ENCODE results near the gene ADAM19. TPM values are rescaled to one million over a fixed set of nuclear protein-coding genes. Genes with fewer than 3 reads are reported as not detected.

ADAM19 gene, protein sequence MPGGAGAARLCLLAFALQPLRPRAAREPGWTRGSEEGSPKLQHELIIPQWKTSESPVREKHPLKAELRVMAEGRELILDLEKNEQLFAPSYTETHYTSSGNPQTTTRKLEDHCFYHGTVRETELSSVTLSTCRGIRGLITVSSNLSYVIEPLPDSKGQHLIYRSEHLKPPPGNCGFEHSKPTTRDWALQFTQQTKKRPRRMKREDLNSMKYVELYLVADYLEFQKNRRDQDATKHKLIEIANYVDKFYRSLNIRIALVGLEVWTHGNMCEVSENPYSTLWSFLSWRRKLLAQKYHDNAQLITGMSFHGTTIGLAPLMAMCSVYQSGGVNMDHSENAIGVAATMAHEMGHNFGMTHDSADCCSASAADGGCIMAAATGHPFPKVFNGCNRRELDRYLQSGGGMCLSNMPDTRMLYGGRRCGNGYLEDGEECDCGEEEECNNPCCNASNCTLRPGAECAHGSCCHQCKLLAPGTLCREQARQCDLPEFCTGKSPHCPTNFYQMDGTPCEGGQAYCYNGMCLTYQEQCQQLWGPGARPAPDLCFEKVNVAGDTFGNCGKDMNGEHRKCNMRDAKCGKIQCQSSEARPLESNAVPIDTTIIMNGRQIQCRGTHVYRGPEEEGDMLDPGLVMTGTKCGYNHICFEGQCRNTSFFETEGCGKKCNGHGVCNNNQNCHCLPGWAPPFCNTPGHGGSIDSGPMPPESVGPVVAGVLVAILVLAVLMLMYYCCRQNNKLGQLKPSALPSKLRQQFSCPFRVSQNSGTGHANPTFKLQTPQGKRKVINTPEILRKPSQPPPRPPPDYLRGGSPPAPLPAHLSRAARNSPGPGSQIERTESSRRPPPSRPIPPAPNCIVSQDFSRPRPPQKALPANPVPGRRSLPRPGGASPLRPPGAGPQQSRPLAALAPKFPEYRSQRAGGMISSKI
- total RNA-seq: 10 to 100 TPM; 37.9 to 54.9 (median 49.2) TPM

DNA sequence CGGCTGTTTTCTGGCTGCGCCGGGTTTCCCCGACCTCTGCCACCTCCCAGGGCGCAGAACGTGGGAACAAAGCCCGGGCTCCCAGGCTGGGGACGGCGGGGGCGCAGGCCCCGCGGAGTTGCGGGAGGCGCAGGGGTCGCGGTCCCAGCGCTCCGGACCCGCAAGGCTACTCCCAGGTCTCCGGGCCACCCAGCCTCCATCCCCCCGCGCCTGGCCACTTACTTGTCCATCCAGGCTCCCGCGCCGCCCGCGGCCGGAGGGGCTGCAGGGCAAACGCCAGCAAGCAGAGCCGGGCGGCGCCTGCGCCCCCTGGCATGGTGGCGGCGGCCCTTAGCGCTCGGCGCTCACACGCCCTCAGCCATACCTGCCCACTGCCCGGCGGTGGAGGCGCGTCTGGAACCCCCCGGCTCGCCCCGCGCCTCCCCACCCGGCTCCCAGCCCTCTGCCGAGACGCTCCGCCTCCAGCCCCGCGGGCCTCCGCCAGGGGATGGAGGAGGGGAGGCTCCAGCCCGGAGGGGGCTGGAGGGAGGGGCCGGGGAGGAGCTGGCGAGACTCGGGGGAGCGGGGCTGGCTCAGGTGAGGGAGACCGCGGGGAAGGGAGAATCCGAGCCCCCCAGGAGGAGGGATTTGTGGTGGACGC, at the start of gene ADAM19:
TSS of gene ADAM19 (minus strand) at position 395 of the 640 bp plus-strand sequence. CDS start at position 316, 79 bp downstream.
- no peaks in the 10 kb centered on the region for H3K9me3 Mint-ChIP-seq
- ATAC-seq (peak; percentile 68 to 76), DNase-seq (peak; percentile 50)
- peak within 1 kb of the TSS; percentile 99 for H3K4me3 Mint-ChIP-seq
- H3K36me3 Mint-ChIP-seq (ENCODE audit: insufficient read depth): peaks cover 6% of the 10 kb centered on the region
- peaks cover 51% of the 10 kb centered on the region for H3K4me1 Mint-ChIP-seq (ENCODE audit: low read depth)
- H3K27me3 Mint-ChIP-seq (ENCODE audit: low read depth): peaks cover 8% of the 10 kb centered on the region

DNA sequence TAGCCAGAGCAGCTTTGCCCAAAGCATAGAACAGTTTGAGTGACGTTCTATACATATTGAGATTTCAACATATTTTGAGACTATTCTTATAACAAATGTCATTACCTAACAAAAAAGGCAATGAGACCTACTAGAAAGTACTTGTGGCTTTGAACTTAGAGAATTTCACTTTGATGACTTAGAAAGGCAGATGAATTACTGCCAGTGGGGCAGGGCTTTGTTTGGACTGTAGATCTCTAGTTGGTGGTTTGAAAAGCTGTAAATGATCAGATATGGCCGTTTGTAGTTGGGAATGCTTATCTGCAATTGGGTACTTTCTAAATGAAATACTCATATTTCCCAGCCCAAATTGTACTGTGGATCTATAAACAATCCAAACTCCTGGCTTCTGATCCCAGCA, 48.6 kb upstream of the ADAM19 start:
- ATAC-seq: no peak

DNA sequence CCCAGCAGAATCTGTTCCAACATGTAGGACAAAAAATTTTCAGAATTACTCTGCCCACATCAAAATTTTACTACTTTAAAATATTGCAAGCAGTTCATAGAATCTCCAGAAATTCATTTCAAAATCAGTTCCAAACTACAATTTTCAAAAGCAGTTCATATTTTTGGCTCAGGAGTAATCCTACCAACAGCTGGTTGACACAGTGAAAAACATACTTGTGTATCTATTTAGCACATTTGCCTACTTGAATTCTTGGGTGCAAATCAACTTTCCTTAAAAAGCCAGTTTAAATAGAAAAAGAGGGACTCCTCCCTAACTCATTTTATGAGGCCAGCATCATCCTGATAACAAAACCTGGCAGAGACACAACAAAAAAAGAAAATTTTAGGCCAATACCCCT, 45.2 kb upstream of the ADAM19 start:
- Mint-ChIP-seq H3K27me3 (ENCODE audit: low read depth) (no peaks in the 10 kb centered on the region), H3K9me3 (no peaks in the 10 kb centered on the region), H3K4me3 (no peak overlapping the region), H3K36me3 (ENCODE audit: insufficient read depth) (no peaks in the 10 kb centered on the region), H3K4me1 (ENCODE audit: low read depth) (no peaks in the 10 kb centered on the region)
- ATAC-seq (no peak), DNase-seq (no peak)

More for the DNA sequence above, 48.6 kb upstream of the ADAM19 start:
- H3K4me1 Mint-ChIP-seq (ENCODE audit: low read depth): no peaks in the 10 kb centered on the region
- no peaks in the 10 kb centered on the region for H3K27me3 Mint-ChIP-seq (ENCODE audit: low read depth)
- H3K36me3 Mint-ChIP-seq (ENCODE audit: insufficient read depth): no peaks in the 10 kb centered on the region
- H3K4me3 Mint-ChIP-seq: no peak overlapping the region
- H3K9me3 Mint-ChIP-seq: no peaks in the 10 kb centered on the region
- no peak for DNase-seq

DNA sequence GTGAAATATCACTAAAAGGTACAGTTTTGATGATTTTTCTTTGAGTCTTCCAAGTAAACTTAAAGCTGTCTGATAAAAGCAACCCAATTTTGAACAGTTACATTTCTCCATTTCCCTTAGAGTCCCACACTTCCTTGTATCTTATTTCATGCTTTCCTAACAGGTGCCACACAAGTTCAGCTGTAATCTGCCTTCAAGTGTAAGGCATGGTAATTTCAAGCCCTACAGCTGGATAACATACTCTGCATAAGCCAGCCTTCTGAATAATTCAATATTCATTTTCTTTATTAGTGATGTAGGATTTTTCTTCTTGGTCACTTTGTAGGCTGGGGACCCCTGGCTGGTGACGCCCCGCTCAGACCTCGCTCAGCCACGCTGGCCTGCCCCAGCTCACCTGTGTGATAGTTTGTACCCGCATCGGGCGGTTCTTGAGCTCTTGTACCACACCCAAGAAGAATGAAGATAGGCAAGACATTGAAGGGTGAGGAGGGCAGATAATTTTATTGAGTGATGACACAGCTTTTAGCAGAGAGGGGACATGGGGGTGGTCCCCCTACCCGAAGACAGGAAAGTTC, 42.7 kb upstream of the ADAM19 start:
- Mint-ChIP-seq H3K36me3 (ENCODE audit: insufficient read depth) (no peaks in the 10 kb centered on the region), H3K4me3 (no peak overlapping the region), H3K9me3 (no peaks in the 10 kb centered on the region), H3K27me3 (ENCODE audit: low read depth) (no peaks in the 10 kb centered on the region), H3K4me1 (ENCODE audit: low read depth) (peaks cover 12% of the 10 kb centered on the region)
- ATAC-seq: no peak
- DNase-seq: no peak

DNA sequence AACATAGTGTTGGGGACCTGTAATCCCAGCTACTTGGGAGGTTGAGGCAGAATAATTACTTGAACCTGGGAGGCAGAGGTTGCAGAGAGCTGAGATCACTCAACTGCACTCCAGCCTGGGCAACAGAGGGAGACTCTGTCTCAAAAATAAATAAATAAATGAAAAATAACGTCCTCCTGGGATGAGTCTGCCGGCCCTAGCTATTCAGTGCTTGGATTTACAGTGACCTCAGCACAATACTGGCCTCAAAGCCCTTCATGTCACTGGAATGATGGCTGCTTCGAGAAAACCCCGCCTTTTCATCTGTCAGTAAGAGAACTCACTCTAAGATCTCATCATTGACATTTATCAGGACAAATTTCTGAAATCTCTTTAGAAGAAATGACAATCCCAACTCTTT, 41.2 kb upstream of the ADAM19 start:
- no peaks in the 10 kb centered on the region for H3K27me3 Mint-ChIP-seq (ENCODE audit: low read depth)
- ATAC-seq (no peak), DNase-seq (no peak)
- no peaks in the 10 kb centered on the region for H3K9me3 Mint-ChIP-seq
- H3K4me1 Mint-ChIP-seq (ENCODE audit: low read depth): peaks cover 22% of the 10 kb centered on the region
- H3K4me3 Mint-ChIP-seq: no peak overlapping the region
- no peaks in the 10 kb centered on the region for H3K36me3 Mint-ChIP-seq (ENCODE audit: insufficient read depth)

DNA sequence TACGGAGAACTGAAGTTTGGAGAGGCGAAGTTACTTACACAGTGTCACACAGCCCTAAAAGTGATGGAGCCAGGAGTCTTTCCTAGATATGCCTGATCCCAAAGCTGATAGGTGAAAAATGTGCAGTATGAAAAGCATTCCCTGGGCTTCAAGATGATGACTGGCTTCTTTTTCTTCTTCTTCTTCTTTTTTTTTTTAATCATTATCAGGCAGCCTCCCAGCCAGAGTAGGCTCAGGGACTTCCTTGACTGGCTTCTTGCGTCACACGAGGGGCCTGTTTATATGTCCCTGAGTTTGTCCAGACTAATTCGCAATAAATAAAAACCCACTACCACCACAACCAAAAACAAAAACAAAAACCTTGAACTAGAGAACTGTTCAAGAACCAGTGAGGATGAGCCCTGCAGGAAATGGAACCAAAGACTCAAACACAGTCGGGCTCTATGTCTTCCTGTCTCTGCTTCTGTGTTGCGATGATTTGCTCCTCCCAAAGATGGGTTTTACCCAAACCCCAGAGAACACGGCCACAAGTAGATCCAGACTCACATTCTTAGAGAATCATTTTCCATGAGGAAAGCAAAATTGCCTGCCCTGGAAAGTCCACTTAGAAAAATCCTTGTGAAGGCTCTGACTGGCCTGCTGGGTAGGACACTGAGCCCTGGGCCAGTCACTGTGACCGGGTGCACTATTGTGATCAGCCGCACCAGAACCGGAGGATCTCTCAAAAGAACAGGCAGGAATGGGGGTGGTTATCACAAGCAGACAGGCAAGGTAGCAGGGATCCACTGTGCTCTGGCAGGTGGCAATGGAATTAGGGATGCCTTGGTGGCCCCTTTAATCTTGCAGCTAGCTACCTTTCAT, 38.0 kb upstream of the ADAM19 start:
- Mint-ChIP-seq H3K27me3 (ENCODE audit: low read depth) (no peaks in the 10 kb centered on the region), H3K4me1 (ENCODE audit: low read depth) (peaks cover 42% of the 10 kb centered on the region), H3K9me3 (no peaks in the 10 kb centered on the region), H3K36me3 (ENCODE audit: insufficient read depth) (no peaks in the 10 kb centered on the region), H3K4me3 (peak overlapping the region; percentile 12)
- DNase-seq (no peak), ATAC-seq (peak; percentile 43 to 53)

DNA sequence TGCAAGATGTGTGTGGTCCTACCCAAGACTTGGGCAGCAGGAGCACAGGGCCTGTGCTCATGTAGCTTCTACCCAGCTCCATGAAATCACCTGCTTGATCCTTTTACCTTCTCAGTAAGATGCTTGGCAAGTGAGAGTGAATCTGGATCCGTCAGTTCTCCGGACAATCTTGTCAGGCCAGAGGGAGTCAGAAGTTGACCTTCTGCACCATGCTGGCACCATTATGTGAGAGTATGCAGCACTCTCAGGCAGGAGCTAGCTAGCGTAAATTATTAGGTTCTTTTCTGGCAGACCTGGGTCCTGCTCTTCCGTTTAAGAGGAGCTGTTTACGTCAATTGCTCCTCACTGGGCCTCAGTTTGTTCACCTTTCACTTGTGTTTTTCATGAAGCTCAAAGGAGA, 37.0 kb upstream of the ADAM19 start:
- Mint-ChIP-seq H3K27me3 (ENCODE audit: low read depth) (no peaks in the 10 kb centered on the region), H3K9me3 (no peaks in the 10 kb centered on the region), H3K4me3 (no peak overlapping the region), H3K4me1 (ENCODE audit: low read depth) (peaks cover 51% of the 10 kb centered on the region), H3K36me3 (ENCODE audit: insufficient read depth) (no peaks in the 10 kb centered on the region)
- ATAC-seq: no peak
- DNase-seq: no peak

DNA sequence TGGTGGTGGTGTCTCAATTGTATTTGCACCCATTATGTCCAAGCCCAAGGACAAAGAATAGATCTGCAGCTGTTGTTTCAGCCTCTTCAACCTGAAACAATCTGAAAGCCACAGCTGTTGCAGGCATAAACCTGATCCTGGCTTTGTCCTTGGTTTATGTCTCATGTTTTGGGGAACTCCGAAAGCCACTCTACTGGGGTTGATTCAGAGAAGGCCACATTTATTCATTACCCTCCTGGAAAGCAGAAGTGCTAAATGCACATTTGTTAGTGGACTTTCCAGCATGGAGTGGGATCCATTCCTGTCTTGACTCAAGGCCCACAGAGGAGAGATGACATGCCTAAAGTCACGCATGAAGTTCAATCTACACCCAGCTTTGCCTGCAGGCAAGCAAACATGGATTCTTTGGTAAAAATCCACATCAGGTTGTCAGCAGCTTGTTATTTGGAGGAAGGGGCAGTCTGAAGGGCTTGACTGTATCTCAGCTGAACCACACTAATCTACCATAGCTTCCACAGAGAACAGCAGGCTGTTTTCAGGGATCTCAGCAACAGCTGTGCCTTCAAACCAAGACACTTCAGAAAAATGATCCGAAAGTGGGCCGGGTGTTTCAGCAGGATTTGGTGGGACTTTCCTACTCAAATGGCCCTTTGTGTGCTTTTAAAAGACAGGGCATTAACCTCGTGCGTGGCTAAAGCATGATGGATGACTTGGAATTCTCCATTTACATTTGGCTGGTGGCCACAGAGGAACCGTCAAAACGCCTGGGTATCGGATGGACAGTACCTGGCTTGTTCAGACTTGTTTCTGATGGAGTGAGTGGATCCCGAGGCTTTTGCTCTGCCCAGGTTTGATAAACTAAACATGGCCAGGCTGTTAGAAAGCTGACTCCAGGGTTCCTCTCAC, 36.2 kb upstream of the ADAM19 start:
- ATAC-seq: no peak
- no peaks in the 10 kb centered on the region for H3K36me3 Mint-ChIP-seq (ENCODE audit: insufficient read depth)
- no peak for DNase-seq
- no peak overlapping the region for H3K4me3 Mint-ChIP-seq
- no peaks in the 10 kb centered on the region for H3K27me3 Mint-ChIP-seq (ENCODE audit: low read depth)
- peaks cover 58% of the 10 kb centered on the region for H3K4me1 Mint-ChIP-seq (ENCODE audit: low read depth)
- H3K9me3 Mint-ChIP-seq: no peaks in the 10 kb centered on the region

DNA sequence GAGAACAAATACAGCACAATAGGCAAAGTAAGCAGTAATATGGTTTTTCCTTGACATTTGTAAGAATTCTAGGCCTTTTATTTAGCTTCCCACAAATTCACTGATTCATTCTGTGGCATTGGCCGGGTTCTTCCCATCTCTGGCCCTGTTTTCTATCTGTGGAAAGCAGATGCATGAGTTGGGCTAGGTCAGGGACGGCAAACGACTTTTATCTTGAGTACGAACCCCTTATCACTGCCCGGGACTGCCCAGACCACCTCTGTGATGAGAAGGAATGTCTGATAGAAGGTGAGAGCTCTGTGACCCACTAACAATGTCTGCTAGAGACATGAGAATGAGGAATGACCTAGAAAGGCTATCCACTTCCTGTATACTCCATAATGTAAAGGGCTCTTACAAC, 35.4 kb upstream of the ADAM19 start:
- Mint-ChIP-seq H3K36me3 (ENCODE audit: insufficient read depth) (no peaks in the 10 kb centered on the region), H3K27me3 (ENCODE audit: low read depth) (no peaks in the 10 kb centered on the region), H3K4me1 (ENCODE audit: low read depth) (peaks cover 60% of the 10 kb centered on the region), H3K4me3 (no peak overlapping the region), H3K9me3 (no peaks in the 10 kb centered on the region)
- no peak for DNase-seq
- ATAC-seq: no peak

DNA sequence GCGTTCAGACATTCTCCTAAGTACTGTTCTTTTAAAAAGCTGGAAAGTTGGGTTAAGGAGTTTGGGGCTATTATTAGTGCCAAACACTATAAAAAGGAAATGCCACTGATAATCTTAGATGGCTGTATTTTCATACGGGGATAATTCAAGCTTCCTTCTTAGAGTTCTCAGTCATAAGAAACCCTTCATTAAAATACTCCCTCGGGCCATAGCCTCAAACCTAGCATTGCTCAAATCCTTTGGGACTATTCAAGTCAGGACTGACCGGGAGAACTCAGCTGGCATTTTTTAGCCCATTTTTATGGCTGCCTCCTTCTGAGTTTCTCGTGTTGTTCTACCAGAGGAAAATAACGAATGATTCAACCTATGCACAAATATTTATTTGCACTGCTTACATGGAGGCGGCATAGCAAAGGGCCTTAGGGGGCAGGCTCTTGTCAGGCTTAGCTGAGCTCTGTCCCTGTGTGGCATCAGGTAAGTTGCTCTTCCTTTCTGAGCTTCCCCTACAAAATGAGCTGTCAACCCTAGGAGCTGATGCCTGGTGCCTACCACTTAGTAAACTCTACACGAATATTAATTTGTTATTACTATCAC, 33.5 kb upstream of the ADAM19 start:
- peaks cover 67% of the 10 kb centered on the region for H3K4me1 Mint-ChIP-seq (ENCODE audit: low read depth)
- no peak overlapping the region for H3K4me3 Mint-ChIP-seq
- ATAC-seq (no peak), DNase-seq (no peak)
- H3K36me3 Mint-ChIP-seq (ENCODE audit: insufficient read depth): no peaks in the 10 kb centered on the region
- H3K27me3 Mint-ChIP-seq (ENCODE audit: low read depth): no peaks in the 10 kb centered on the region
- no peaks in the 10 kb centered on the region for H3K9me3 Mint-ChIP-seq

DNA sequence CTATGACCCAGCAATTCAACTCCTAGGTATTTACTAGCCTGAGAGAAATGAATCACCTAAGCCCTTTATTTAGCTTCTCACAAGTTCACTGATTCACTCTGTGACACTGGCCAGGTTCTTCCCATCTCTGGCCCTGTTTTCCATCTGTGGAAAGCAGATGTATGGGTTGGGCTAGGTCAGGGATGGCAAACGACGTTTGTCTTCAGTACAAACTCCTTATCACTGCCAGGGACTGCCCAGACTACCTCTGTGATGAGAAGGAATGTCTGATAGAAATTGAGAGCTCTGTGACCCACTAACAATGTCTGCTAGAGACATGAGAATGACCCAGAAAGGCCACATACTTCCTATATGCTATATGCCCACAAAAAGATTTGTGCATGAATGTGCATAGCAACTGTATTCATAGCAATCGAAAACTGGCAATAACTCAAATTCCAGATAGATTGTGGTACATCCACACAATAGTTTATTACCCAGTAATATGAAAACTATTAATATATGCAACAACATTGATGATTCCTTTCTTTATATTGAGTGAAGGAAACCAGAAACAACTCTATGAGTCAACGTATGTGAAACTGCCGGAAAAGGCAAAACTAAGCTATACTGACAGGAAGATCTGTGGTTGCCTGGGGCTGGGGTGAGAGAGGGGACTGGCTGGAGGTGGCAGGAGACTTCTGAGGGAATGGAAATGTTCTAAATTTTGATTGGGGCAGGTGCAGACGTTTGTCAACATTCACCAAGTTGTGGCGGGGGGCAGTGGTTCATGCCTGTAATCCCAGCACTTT, 32.0 kb upstream of the ADAM19 start:
- peak; percentile 67 to 68 for ATAC-seq
- no peaks in the 10 kb centered on the region for H3K36me3 Mint-ChIP-seq (ENCODE audit: insufficient read depth)
- H3K9me3 Mint-ChIP-seq: no peaks in the 10 kb centered on the region
- DNase-seq: peak; percentile 62
- peak overlapping the region; percentile 1 for H3K4me3 Mint-ChIP-seq
- H3K27me3 Mint-ChIP-seq (ENCODE audit: low read depth): no peaks in the 10 kb centered on the region
- H3K4me1 Mint-ChIP-seq (ENCODE audit: low read depth): peaks cover 67% of the 10 kb centered on the region

DNA sequence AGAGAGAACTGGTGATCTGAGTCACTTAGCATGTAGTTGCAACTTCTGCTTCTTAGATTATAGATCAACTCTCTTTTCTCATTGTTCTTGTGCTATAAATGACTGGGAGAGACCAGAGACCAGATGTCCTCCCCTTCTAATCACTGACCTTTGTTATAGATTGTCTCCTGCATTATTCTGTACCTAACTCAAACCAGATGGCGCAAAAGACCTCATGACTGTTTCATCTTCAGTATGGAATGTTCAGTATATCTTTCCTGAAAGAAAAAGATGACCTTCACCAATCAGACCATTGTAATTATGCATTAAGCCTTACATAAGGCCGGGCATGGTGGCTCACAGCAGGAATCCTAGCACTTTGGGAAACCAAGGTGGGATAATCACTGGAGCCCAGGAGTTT, 30.5 kb upstream of the ADAM19 start:
- Mint-ChIP-seq H3K36me3 (ENCODE audit: insufficient read depth) (no peaks in the 10 kb centered on the region), H3K27me3 (ENCODE audit: low read depth) (no peaks in the 10 kb centered on the region), H3K9me3 (no peaks in the 10 kb centered on the region), H3K4me3 (no peak overlapping the region), H3K4me1 (ENCODE audit: low read depth) (peaks cover 67% of the 10 kb centered on the region)
- no peak for DNase-seq
- no peak for ATAC-seq

All from activated T-cell treated with anti-CD3 and anti-CD28 coated beads, Interleukin-2, amount 50 U/mL, for 4 hours (primary cell).